Karpas-422 (cell line): ENCODE data around the gene KIF21B. TPM values are rescaled to one million over a fixed set of nuclear protein-coding genes. Genes with fewer than 3 reads are reported as not detected.

Source experiments
- DNase-seq: peaks from one replicate; pipeline ENCODE4 v3.0.0-alpha.2; 2015
- H2AFZ ChIP-seq: fragments of 200-600 bp; sonication (generic); 2 replicates; pipeline ENCODE4 v1.6.1; 2014; ENCODE audit warnings: antibody characterized with exemption, low read length, mixed read lengths
- H3K27ac ChIP-seq: fragments of 200-600 bp; sonication (generic); 2 replicates; pipeline ENCODE4 v1.5.1; 2014; ENCODE audit warnings: mild to moderate bottlenecking, low read length, moderate library complexity
- H3K27me3 ChIP-seq: fragments of 200-600 bp; sonication (generic); 2 replicates; pipeline ENCODE4 v1.6.1; 2014; ENCODE audit warnings: low read length, mixed read lengths
- H3K36me3 ChIP-seq: fragments of 200-600 bp; sonication (generic); 2 replicates; pipeline ENCODE4 v1.6.1; 2014; ENCODE audit warnings: low read length, mixed read lengths; ENCODE audit not compliant: insufficient read depth
- H3K4me1 ChIP-seq: fragments of 200-600 bp; sonication (generic); 2 replicates; pipeline ENCODE4 v1.6.1; 2014; ENCODE audit warnings: mild to moderate bottlenecking, low read length, mixed read lengths
- H3K4me2 ChIP-seq: fragments of 200-600 bp; sonication (generic); 2 replicates; pipeline ENCODE4 v1.6.1; 2014; ENCODE audit warnings: low read length, low read depth, mild to moderate bottlenecking; ENCODE audit not compliant: poor library complexity, severe bottlenecking
- H3K4me3 ChIP-seq: fragments of 200-600 bp; sonication (generic); 2 replicates; pipeline ENCODE4 v1.5.1; 2014; ENCODE audit warnings: mild to moderate bottlenecking, antibody characterized with exemption, low read length, mixed read lengths
- H3K79me2 ChIP-seq: fragments of 200-600 bp; sonication (generic); 2 replicates; pipeline ENCODE4 v1.6.1; 2014; ENCODE audit warnings: mild to moderate bottlenecking, low read length, mixed read lengths
- H3K9ac ChIP-seq: fragments of 200-600 bp; sonication (generic); 2 replicates; pipeline ENCODE4 v1.6.0; 2014; ENCODE audit warnings: low read length
- H3K9me2 ChIP-seq: fragments of 200-600 bp; sonication (generic), shearing (Covaris generic); replicated peaks from 2 replicates; pipeline ENCODE4 v1.6.0; 2014; ENCODE audit warnings: mild to moderate bottlenecking, low read length, moderate library complexity; ENCODE audit not compliant: insufficient read depth
- H3K9me3 ChIP-seq: fragments of 300-700, 200-600 bp; sonication (generic); 2 replicates; pipeline ENCODE4 v1.6.1; 2014; ENCODE audit warnings: low read length, mixed read lengths
- H4K20me1 ChIP-seq: fragments of 200-600 bp; sonication (generic); 2 replicates; pipeline ENCODE4 v1.6.1; 2014; ENCODE audit warnings: mild to moderate bottlenecking, antibody characterized with exemption, low read length, low read depth; ENCODE audit not compliant: insufficient read depth
- total RNA-seq: library from RNA; depleted of rRNA; stranded (reverse); fragments of >200 nt; shearing (Covaris generic); gene quantifications from 2 replicates; pipeline ENCODE4 v1.2.3, GENCODE V29; 2014; ENCODE audit warnings: low replicate concordance

The KIF21B gene
- total RNA-seq, 1 experiment from 2014 or later: 0.22 TPM

- Histone ChIP-seq H2AFZ (no peak overlapping the region), H3K4me2 (no peak overlapping the region), H3K4me3 (no peak overlapping the region), H3K9me2 (no peaks in the 10 kb centered on the region), H4K20me1 (0 out of 2 replicates have a peak, but pooled peaks cover 4% of the 10 kb centered on the region), H3K9me3 (no peaks in the 10 kb centered on the region), H3K9ac (no peak overlapping the region), H3K4me1 (peaks cover 12% of the 10 kb centered on the region; the same call in 1 of the 2 replicates), H3K36me3 (no peaks in the 10 kb centered on the region), H3K27ac (no peak overlapping the region), H3K79me2 (no peaks in the 10 kb centered on the region), H3K27me3 (no peaks in the 10 kb centered on the region)
- no peak for DNase-seq
Measured at GRCh38 chr1:201026234-201026633, 2.7 kb upstream of the KIF21B start.

- Histone ChIP-seq H3K9me3 (no peaks in the 10 kb centered on the region), H4K20me1 (0 out of 2 replicates have a peak, but pooled peaks cover 4% of the 10 kb centered on the region), H3K79me2 (no peaks in the 10 kb centered on the region), H3K27me3 (no peaks in the 10 kb centered on the region), H3K4me3 (no peak overlapping the region), H3K4me2 (no peak overlapping the region), H2AFZ (no peak overlapping the region), H3K4me1 (peaks cover 12% of the 10 kb centered on the region; the same call in 1 of the 2 replicates), H3K9me2 (no peaks in the 10 kb centered on the region), H3K27ac (no peak overlapping the region), H3K36me3 (no peaks in the 10 kb centered on the region), H3K9ac (no peak overlapping the region)
- no peak for DNase-seq
Measured at GRCh38 chr1:201025571-201026002, 2.1 kb upstream of the KIF21B start.

- no peaks in the 10 kb centered on the region for H3K27me3 ChIP-seq
- H3K4me1 ChIP-seq: peaks cover 15% of the 10 kb centered on the region
- H3K27ac ChIP-seq: no peak overlapping the region
- H2AFZ ChIP-seq: no peak overlapping the region
- H3K4me3 ChIP-seq: no peak overlapping the region
- H3K79me2 ChIP-seq: no peaks in the 10 kb centered on the region
- H3K4me2 ChIP-seq: no peak overlapping the region
- no peaks in the 10 kb centered on the region for H3K9me2 ChIP-seq
- no peaks in the 10 kb centered on the region for H3K9me3 ChIP-seq
- DNase-seq: no peak
- H4K20me1 ChIP-seq: 0 out of 2 replicates have a peak, but pooled peaks cover 4% of the 10 kb centered on the region
- H3K9ac ChIP-seq: no peak overlapping the region
- no peaks in the 10 kb centered on the region for H3K36me3 ChIP-seq
Measured at GRCh38 chr1:201024625-201024998, 1.1 kb upstream of the KIF21B start.

GRCh38 chr1:201023920-201024624 is 558 bp upstream of the KIF21B start:
- no peak overlapping the region for H3K4me2 ChIP-seq
- 0 out of 2 replicates have a peak, but pooled peaks cover 4% of the 10 kb centered on the region for H4K20me1 ChIP-seq
- no peaks in the 10 kb centered on the region for H3K9me2 ChIP-seq
- peaks cover 16% of the 10 kb centered on the region for H3K4me1 ChIP-seq
- H3K9me3 ChIP-seq: no peaks in the 10 kb centered on the region
- H3K27me3 ChIP-seq: no peaks in the 10 kb centered on the region
- H3K27ac ChIP-seq: no peak overlapping the region
- no peak overlapping the region for H3K9ac ChIP-seq
- H2AFZ ChIP-seq: no peak overlapping the region
- no peaks in the 10 kb centered on the region for H3K36me3 ChIP-seq
- no peak for DNase-seq
- no peak overlapping the region for H3K4me3 ChIP-seq
- no peaks in the 10 kb centered on the region for H3K79me2 ChIP-seq

GRCh38 chr1:201022820-201023516 is 546 bp downstream of the KIF21B start:
- peaks cover 16% of the 10 kb centered on the region for H3K4me1 ChIP-seq
- H2AFZ ChIP-seq: no peak overlapping the region
- H3K79me2 ChIP-seq: no peaks in the 10 kb centered on the region
- H3K36me3 ChIP-seq: no peaks in the 10 kb centered on the region
- H3K9me2 ChIP-seq: no peaks in the 10 kb centered on the region
- DNase-seq: no peak
- no peaks in the 10 kb centered on the region for H3K9me3 ChIP-seq
- no peak overlapping the region for H3K9ac ChIP-seq
- peak overlapping the region; percentile 11 for H3K4me2 ChIP-seq
- H3K27ac ChIP-seq: no peak overlapping the region
- H4K20me1 ChIP-seq: 0 out of 2 replicates have a peak, but pooled peaks cover 4% of the 10 kb centered on the region
- H3K4me3 ChIP-seq: no peak overlapping the region
- H3K27me3 ChIP-seq: no peaks in the 10 kb centered on the region

GRCh38 chr1:201022493-201022819 is 1.1 kb downstream of the KIF21B start:
- no peaks in the 10 kb centered on the region for H3K36me3 ChIP-seq
- 0 out of 2 replicates have a peak, but pooled peaks cover 4% of the 10 kb centered on the region for H4K20me1 ChIP-seq
- no peak overlapping the region for H3K4me2 ChIP-seq
- peaks cover 16% of the 10 kb centered on the region for H3K4me1 ChIP-seq
- no peak for DNase-seq
- H3K27ac ChIP-seq: no peak overlapping the region
- no peaks in the 10 kb centered on the region for H3K9me2 ChIP-seq
- H3K79me2 ChIP-seq: no peaks in the 10 kb centered on the region
- H3K27me3 ChIP-seq: no peaks in the 10 kb centered on the region
- no peaks in the 10 kb centered on the region for H3K9me3 ChIP-seq
- no peak overlapping the region for H3K4me3 ChIP-seq
- no peak overlapping the region for H2AFZ ChIP-seq
- no peak overlapping the region for H3K9ac ChIP-seq

GRCh38 chr1:201021630-201022492 is 1.7 kb downstream of the KIF21B start:
- no peak overlapping the region for H2AFZ ChIP-seq
- no peak overlapping the region for H3K9ac ChIP-seq
- no peak overlapping the region for H3K27ac ChIP-seq
- peaks cover 15% of the 10 kb centered on the region for H3K4me1 ChIP-seq
- no peaks in the 10 kb centered on the region for H3K9me3 ChIP-seq
- H3K9me2 ChIP-seq: no peaks in the 10 kb centered on the region
- no peaks in the 10 kb centered on the region for H3K79me2 ChIP-seq
- no peak overlapping the region for H3K4me2 ChIP-seq
- DNase-seq: no peak
- H3K4me3 ChIP-seq: no peak overlapping the region
- no peaks in the 10 kb centered on the region for H3K36me3 ChIP-seq
- H4K20me1 ChIP-seq: 0 out of 2 replicates have a peak, but pooled peaks cover 4% of the 10 kb centered on the region
- H3K27me3 ChIP-seq: no peaks in the 10 kb centered on the region
